ENCODE data around the gene IFT20.
"Not testable (repeated sequence)": the region's sequence is repeated elsewhere in the genome, so short reads cannot be mapped to it uniquely, and the experiment has no call there.

The IFT20 gene

GRCh38 chr17:28306954-28307401 lies 28.3 kb downstream of the IFT20 start:
- no peak for DNase-seq (ENCODE audit: low spot score)

- DNase-seq (ENCODE audit: low spot score) = no peak
Measured at GRCh38 chr17:28298449-28298848, 36.8 kb downstream of the IFT20 start.

DNA sequence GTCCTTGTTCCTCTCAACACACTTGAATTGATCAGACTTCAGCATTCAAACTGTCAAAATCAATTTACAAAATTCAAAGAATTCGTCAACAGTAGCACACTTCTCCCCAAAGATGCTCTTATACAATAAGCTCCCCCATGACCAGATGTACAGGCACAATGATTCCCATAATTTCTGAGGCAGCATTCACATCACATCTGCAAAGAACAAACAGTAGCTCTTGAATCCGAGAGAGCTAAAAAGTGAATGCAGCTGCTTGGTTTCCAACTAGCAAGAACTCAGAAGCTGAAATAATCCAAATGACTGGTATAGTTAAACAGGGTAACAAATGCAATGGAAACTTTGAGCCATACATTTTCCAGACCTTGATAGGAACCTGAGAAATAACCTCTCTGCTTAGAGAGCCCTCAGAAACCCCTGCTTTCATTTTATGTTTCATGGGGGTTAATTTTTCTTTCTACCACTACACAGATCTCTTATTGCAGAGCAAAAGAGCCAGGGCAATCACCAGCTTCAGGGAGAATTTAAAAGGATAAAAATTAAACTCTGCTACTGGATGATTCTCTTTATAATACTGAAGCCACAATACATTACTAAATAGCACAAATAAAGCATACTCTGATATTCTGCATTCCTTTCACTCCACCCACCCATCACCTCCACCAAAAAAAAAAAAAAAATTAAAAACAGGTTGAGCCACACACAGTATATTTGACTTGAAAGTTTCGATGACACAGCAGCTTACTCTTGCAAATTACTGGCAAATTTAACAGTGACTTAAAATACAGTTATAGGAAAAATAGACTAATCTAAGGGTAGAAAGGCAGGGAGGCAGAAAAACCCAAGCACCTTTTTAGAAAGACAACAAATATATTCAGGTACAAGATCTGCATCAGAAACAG lies 39.3 kb downstream of the IFT20 start:
- no peak for DNase-seq (ENCODE audit: low spot score)

- no peak for DNase-seq (ENCODE audit: low spot score)
Measured at GRCh38 chr17:28293994-28294393, 41.3 kb downstream of the IFT20 start.

GRCh38 chr17:28292878-28293277 lies 42.4 kb downstream of the IFT20 start:
- not testable (repeated sequence) for DNase-seq (ENCODE audit: low spot score)

DNA sequence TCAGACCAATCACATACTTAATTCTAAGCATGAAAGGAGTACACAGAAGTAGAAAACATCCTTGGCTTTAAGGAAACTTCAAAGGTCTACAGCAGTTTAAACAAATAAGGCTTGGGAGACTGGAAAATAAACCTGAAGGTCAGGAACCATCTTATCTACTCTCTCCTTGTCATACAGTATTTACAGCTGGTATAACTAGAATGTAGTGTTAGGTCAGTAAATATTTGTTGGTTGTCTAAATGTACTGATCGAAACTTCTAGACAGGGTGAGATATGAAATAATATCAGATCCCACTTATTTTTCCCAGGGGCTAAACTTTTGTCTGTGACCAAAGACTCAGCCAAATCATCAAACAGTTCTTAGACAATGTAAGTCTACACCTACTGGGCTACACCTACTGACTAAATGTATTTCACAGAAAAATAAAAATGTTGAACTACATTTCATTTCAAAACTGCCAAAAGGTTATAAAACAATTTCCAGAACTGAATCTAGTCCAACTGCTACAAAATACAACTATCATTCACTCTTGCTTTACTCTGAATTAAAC lies 43.4 kb downstream of the IFT20 start:
- DNase-seq (ENCODE audit: low spot score) = no peak

- no peak for DNase-seq (ENCODE audit: low spot score)
Measured at GRCh38 chr17:28290703-28291102, 44.6 kb downstream of the IFT20 start.

GRCh38 chr17:28285965-28286364 lies 49.3 kb downstream of the IFT20 start:
- no peak for DNase-seq (ENCODE audit: low spot score)

GRCh38 chr17:28282596-28282995 lies 52.7 kb downstream of the IFT20 start:
- DNase-seq (ENCODE audit: low spot score) = no peak

DNA sequence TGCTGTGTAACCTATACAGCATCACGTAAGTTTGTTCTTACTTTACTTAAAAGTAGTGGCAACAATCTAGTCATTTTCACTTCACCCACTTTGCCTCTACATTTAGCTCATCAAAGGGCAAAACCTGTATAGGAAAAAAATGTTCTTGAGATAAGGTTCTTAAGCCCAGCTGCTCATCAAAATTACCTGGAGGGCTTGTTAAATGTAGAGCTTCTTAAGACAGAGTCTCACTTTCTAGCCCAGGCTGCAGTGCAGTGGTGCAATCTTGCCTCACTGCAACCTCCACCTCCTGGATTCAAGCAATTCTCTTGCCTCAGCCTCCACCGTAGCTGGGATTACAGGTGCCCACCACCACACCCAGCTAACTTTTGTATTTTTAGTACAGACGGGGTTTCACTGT lies 54.4 kb downstream of the IFT20 start:
- no peak for DNase-seq (ENCODE audit: low spot score)

GRCh38 chr17:28279411-28279810 lies 55.9 kb downstream of the IFT20 start:
- DNase-seq (ENCODE audit: low spot score) = no peak

Data from AG08396 (cell line).